ENCODE data around the gene MED13L.

DNA sequence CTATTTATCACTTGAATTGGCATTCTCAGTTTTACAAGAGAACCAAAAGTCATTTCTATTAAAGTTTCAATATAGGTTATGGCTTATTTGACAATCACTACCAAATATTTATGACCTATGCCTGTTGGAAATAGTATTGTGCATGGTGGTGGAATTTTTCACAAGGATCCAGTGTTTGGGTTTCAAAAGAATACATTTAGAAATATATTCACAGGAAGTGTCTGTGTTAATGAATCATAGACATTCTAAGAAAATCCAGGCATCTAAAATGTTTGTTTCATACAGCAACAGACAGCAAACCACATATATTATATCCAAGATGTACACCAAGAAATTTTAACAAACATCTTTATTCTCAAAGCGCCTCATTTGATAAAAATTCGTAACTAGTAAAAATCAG is 92.7 kb downstream of the MED13L start:
- TF ChIP-seq ATF3 (CRISPR knock-in tag; conservative IDR thresholded peaks at IDR 0.05) (no peak), NR3C1 (CRISPR knock-in tag; conservative IDR thresholded peaks at IDR 0.05; ENCODE audit: low read depth) (no peak), MYBL2 (CRISPR knock-in tag; IDR thresholded peaks at IDR 0.05) (no peak), ZNF121 (CRISPR knock-in tag; IDR thresholded peaks at IDR 0.05) (no peak), TEAD1 (CRISPR knock-in tag; IDR thresholded peaks at IDR 0.05) (no peak), MAX (CRISPR knock-in tag; IDR thresholded peaks at IDR 0.05) (no peak)
- TF ChIP-seq, protein P1, sequence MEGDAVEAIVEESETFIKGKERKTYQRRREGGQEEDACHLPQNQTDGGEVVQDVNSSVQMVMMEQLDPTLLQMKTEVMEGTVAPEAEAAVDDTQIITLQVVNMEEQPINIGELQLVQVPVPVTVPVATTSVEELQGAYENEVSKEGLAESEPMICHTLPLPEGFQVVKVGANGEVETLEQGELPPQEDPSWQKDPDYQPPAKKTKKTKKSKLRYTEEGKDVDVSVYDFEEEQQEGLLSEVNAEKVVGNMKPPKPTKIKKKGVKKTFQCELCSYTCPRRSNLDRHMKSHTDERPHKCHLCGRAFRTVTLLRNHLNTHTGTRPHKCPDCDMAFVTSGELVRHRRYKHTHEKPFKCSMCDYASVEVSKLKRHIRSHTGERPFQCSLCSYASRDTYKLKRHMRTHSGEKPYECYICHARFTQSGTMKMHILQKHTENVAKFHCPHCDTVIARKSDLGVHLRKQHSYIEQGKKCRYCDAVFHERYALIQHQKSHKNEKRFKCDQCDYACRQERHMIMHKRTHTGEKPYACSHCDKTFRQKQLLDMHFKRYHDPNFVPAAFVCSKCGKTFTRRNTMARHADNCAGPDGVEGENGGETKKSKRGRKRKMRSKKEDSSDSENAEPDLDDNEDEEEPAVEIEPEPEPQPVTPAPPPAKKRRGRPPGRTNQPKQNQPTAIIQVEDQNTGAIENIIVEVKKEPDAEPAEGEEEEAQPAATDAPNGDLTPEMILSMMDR (IDR thresholded peaks at IDR 0.05) = no peak
- TF ChIP-seq, protein P2, sequence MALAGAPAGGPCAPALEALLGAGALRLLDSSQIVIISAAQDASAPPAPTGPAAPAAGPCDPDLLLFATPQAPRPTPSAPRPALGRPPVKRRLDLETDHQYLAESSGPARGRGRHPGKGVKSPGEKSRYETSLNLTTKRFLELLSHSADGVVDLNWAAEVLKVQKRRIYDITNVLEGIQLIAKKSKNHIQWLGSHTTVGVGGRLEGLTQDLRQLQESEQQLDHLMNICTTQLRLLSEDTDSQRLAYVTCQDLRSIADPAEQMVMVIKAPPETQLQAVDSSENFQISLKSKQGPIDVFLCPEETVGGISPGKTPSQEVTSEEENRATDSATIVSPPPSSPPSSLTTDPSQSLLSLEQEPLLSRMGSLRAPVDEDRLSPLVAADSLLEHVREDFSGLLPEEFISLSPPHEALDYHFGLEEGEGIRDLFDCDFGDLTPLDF (CRISPR knock-in tag; IDR thresholded peaks at IDR 0.05) = no peak

All from WTC11 (cell line).